T-helper 17 cell (primary cell): ENCODE measurements around the gene TMUB1. TPM values are rescaled to one million over a fixed set of nuclear protein-coding genes. Genes with fewer than 3 reads are reported as not detected.

Experiments
- ATAC-seq: fragments of 150-1000 bp; cut with Tn5 transposase; 2 replicates; pipeline ENCODE4 v1.10.0; 2021; ENCODE audit warnings: mild to moderate bottlenecking, moderate library complexity
- DNase-seq, 3 donors: peaks; one replicate each; pipeline versions ENCODE4 v3.0.0 to v3.0.0-alpha.2; 2020 to 2021
- H3K9me3 ChIP-seq: one replicate; pipeline ENCODE4 v1.7.0; 2013; ENCODE audit warnings: low read length, mild to moderate bottlenecking; ENCODE audit not compliant: control insufficient read depth, poor library complexity, severe bottlenecking
- H3K27ac Mint-ChIP-seq: one replicate; pipeline ENCODE4 v1.8.0; 2022; ENCODE audit warnings: mild to moderate bottlenecking, moderate library complexity, mixed read lengths
- H3K27me3 Mint-ChIP-seq: one replicate; pipeline ENCODE4 v1.8.0; 2022; ENCODE audit warnings: mixed read lengths
- H3K36me3 Mint-ChIP-seq: one replicate; pipeline ENCODE4 v1.8.0; 2022; ENCODE audit warnings: low read depth, mixed read lengths
- H3K4me1 Mint-ChIP-seq: one replicate; pipeline ENCODE4 v1.8.0; 2022; ENCODE audit warnings: mild to moderate bottlenecking, mixed read lengths
- H3K4me3 Mint-ChIP-seq: one replicate; pipeline ENCODE4 v1.8.0; 2022; ENCODE audit warnings: mild to moderate bottlenecking, moderate library complexity, mixed read lengths
- total RNA-seq, 4 donors: library from RNA in 2 of 4; stranded (reverse) in 2 of 4; gene quantifications; one replicate each; pipeline ENCODE4 v1.2.3 and lab custom pipeline; 2022 to 2026

The TMUB1 gene
- total RNA-seq, 2 donors from 2014 or later: 46.6 to 52.4 TPM

- peaks cover 3% of the 10 kb centered on the region for H3K36me3 Mint-ChIP-seq
Observed at GRCh38 chr7:151034312-151035025, 48.8 kb downstream of the TMUB1 start.

GRCh38 chr7:151033864-151034249 is 49.4 kb downstream of the TMUB1 start:
- Mint-ChIP-seq H3K27ac (no peak overlapping the region), H3K36me3 (peaks cover 3% of the 10 kb centered on the region), H3K27me3 (no peaks in the 10 kb centered on the region), H3K4me1 (peaks cover 13% of the 10 kb centered on the region), H3K4me3 (no peak overlapping the region)
- no peaks in the 10 kb centered on the region for H3K9me3 ChIP-seq
- DNase-seq (no peak), ATAC-seq (no peak)

More at GRCh38 chr7:151034312-151035025, 48.8 kb downstream of the TMUB1 start:
- DNase-seq: no peak
- no peaks in the 10 kb centered on the region for H3K9me3 ChIP-seq
- no peak overlapping the region for H3K27ac Mint-ChIP-seq
- no peak for ATAC-seq
- no peak overlapping the region for H3K4me3 Mint-ChIP-seq
- peaks cover 13% of the 10 kb centered on the region for H3K4me1 Mint-ChIP-seq
- H3K27me3 Mint-ChIP-seq: no peaks in the 10 kb centered on the region

- DNase-seq (no peak), ATAC-seq (no peak)
- Mint-ChIP-seq H3K36me3 (peaks cover 5% of the 10 kb centered on the region), H3K4me1 (peaks cover 16% of the 10 kb centered on the region), H3K4me3 (no peak overlapping the region), H3K27me3 (no peaks in the 10 kb centered on the region), H3K27ac (no peak overlapping the region)
- no peaks in the 10 kb centered on the region for H3K9me3 ChIP-seq
Observed at GRCh38 chr7:151032936-151033863, 50.1 kb downstream of the TMUB1 start.

Other genes starting within 250 kb of the TMUB1 start
- not detected for gene AOC1, start 231.0 kb downstream of the TMUB1 start, total RNA-seq
- 1 to 10 TPM; 2.2 to 5.6 TPM for gene KCNH2, start 105.2 kb downstream of the TMUB1 start, total RNA-seq
- 1 to 10 TPM; 9.4 to 9.6 TPM for gene NOS3, start 92.5 kb downstream of the TMUB1 start, total RNA-seq
- gene ATG9B, start 59.0 kb downstream of the TMUB1 start, total RNA-seq: 10 to 100 TPM in 1 of 2 donors, 1 to 10 TPM in 1; 5.3 to 12.2 TPM
- 10 to 100 TPM; 47.7 to 60.1 TPM for gene ABCB8, start 55.0 kb downstream of the TMUB1 start, total RNA-seq
- 1 to 10 TPM; 6.7 to 9.1 TPM for gene ASIC3, start 35.0 kb downstream of the TMUB1 start, total RNA-seq
- gene CDK5, start 25.6 kb downstream of the TMUB1 start, total RNA-seq: 1 to 10 TPM; 4.7 TPM
- gene SLC4A2, start 23.9 kb downstream of the TMUB1 start, total RNA-seq: 10 to 100 TPM; 48.9 to 61.3 TPM
- gene FASTK, start 2.7 kb downstream of the TMUB1 start, total RNA-seq: 10 to 100 TPM; 67.7 to 82.2 TPM
- gene AGAP3, start 3.0 kb upstream of the TMUB1 start, total RNA-seq: 10 to 100 TPM; 45.6 to 53.0 TPM
- gene GBX1, start 84.2 kb upstream of the TMUB1 start, total RNA-seq: not detected
- not detected for gene ASB10, start 103.8 kb upstream of the TMUB1 start, total RNA-seq
- 1 to 10 TPM; 1.0 to 4.1 TPM for gene H2BK1, start 127.0 kb upstream of the TMUB1 start, total RNA-seq
- gene ABCF2, start 143.7 kb upstream of the TMUB1 start, total RNA-seq: 10 to 100 TPM; 24.2 to 26.7 TPM
- gene CHPF2, start 149.0 kb upstream of the TMUB1 start, total RNA-seq: 10 to 100 TPM; 39.4 to 41.6 TPM
- gene SMARCD3, start 165.2 kb upstream of the TMUB1 start, total RNA-seq: 10 to 100 TPM in 1 of 2 donors, 1 to 10 TPM in 1; 9.8 to 10.7 TPM